K562 (cell line): ENCODE measurements around the gene VGF. TPM values are rescaled to one million over a fixed set of nuclear protein-coding genes. Genes with fewer than 3 reads are reported as not detected.

Experiments
- CC2D1A ChIP-seq: fragments of 450-650 bp; IDR thresholded peaks from 2 replicates; pipeline ENCODE4 v1.6.1; 2017; ENCODE audit warnings: mild to moderate bottlenecking
- ELF1 ChIP-seq: fragments of 200-800 bp; sonication (Bioruptor generic); IDR thresholded peaks from 2 replicates; pipeline ENCODE4 v1.6.1; 2016; ENCODE audit warnings: missing genetic modification characterization, missing compliant biosample characterization
- HOXB6 ChIP-seq: fragments of 250-450 bp; sonication (Bioruptor Pico); IDR thresholded peaks from 2 replicates; pipeline ENCODE4 v1.5.1; 2022; ENCODE audit warnings: mild to moderate bottlenecking, borderline replicate concordance
- MCM5 ChIP-seq: fragments of 450-650 bp; IDR thresholded peaks from 2 replicates; pipeline ENCODE4 v1.6.1; 2016; ENCODE audit warnings: low read depth
- MEF2D ChIP-seq: conservative IDR thresholded peaks from 2 replicates; pipeline ENCODE4 v1.6.1; 2016; ENCODE audit warnings: low read depth, missing genetic modification characterization, missing compliant biosample characterization
- PHF21A ChIP-seq: fragments of 450-650 bp; IDR thresholded peaks from 2 replicates; pipeline ENCODE4 v1.6.1; 2017; ENCODE audit warnings: low read depth, borderline replicate concordance
- POLR3A ChIP-seq: IDR thresholded peaks from 2 replicates; pipeline ENCODE4 v1.6.1; 2011; ENCODE audit warnings: borderline replicate concordance, mild to moderate bottlenecking, moderate library complexity; ENCODE audit not compliant: insufficient read length, insufficient read depth; ENCODE audit errors: extremely low read depth
- RUNX1 ChIP-seq: sonication (generic); IDR thresholded peaks from 2 replicates; pipeline ENCODE4 v1.6.1; 2016; ENCODE audit warnings: antibody characterized with exemption, low read depth
- SMAD3 ChIP-seq: fragments of 450-650 bp; formaldehyde crosslinking; conservative IDR thresholded peaks from 2 replicates; pipeline ENCODE4 v1.4.0; 2020; ENCODE audit warnings: mild to moderate bottlenecking
- SP1 ChIP-seq: sonication (generic); formaldehyde crosslinking; IDR thresholded peaks from 2 replicates; pipeline ENCODE4 v1.8.1; 2022; ENCODE audit warnings: mild to moderate bottlenecking, missing genetic modification reagents
- USF2 ChIP-seq: sonication (generic); formaldehyde crosslinking; IDR thresholded peaks from 2 replicates; pipeline ENCODE4 v1.5.0; 2020; ENCODE audit warnings: missing genetic modification reagents
- ZC3H8 ChIP-seq: fragments of 450-650 bp; IDR thresholded peaks from 2 replicates; pipeline ENCODE4 v1.6.1; 2017
- ZNF146 ChIP-seq: IDR thresholded peaks from one replicate; pipeline ENCODE4 v1.6.1; 2018; ENCODE audit warnings: missing compliant biosample characterization; ENCODE audit not compliant: unreplicated experiment
- ZNF174 ChIP-seq: fragments of 250-450 bp; sonication (Bioruptor Pico); IDR thresholded peaks from 2 replicates; pipeline ENCODE4 v1.4.0; 2020; ENCODE audit warnings: mild to moderate bottlenecking
- ZNF175 ChIP-seq: fragments of 200-800 bp; sonication (Bioruptor generic); IDR thresholded peaks from 2 replicates; pipeline ENCODE4 v1.6.1; 2016; ENCODE audit warnings: low read depth, mild to moderate bottlenecking, missing genetic modification characterization, missing compliant biosample characterization
- ZNF395 ChIP-seq: fragments of 200-800 bp; sonication (Bioruptor generic); IDR thresholded peaks from 2 replicates; pipeline ENCODE4 v1.6.1; 2017; ENCODE audit warnings: missing genetic modification characterization, missing compliant biosample characterization
- ZNF592 ChIP-seq: fragments of 450-650 bp; IDR thresholded peaks from 2 replicates; pipeline ENCODE4 v1.6.1; 2017; ENCODE audit warnings: antibody characterized with exemption, mild to moderate bottlenecking
- polyA plus RNA-seq, 8 experiments: library from polyadenylated mRNA; depleted of rRNA in 4 of 8; stranded (reverse) in 5 of 8; unstranded in 3 of 8; fragments of >200 nt; fragmentation: Nextera tagmentation in 2 of 8; fragmentation: Illumina TruSeq in 1 of 8; extraction: Ambion mirVana in 2 of 8; extraction: Trizol in 1 of 8; gene quantifications; 2 replicates each; pipeline versions ENCODE4 v1.2.1 to v1.2.3, GENCODE V29; 2011 to 2014; ENCODE audit warnings: inconsistent platforms in 1 of 8, missing spikeins in 1 of 8
- total RNA-seq, 7 experiments: library from RNA; depleted of rRNA in 6 of 7; stranded (reverse); fragments of >200 nt in 6 of 7; fragmentation: Illumina TruSeq in 2 of 7; extraction: Trizol in 2 of 7; gene quantifications; 2 replicates each; pipeline versions ENCODE4 v1.2.1 to v1.2.3, GENCODE V29; 2011 to 2021; ENCODE audit warnings: low replicate concordance in 1 of 7
- TF ChIP-seq, protein P1 (sequence below): sonication (generic); formaldehyde crosslinking; IDR thresholded peaks from 2 replicates; pipeline ENCODE4 v1.8.0; 2023; ENCODE audit warnings: mild to moderate bottlenecking, missing genetic modification reagents
- TF ChIP-seq, protein P2 (sequence below): fragments of 250-450 bp; sonication (Bioruptor Pico); IDR thresholded peaks from 2 replicates; pipeline ENCODE4 v1.8.0; 2021; ENCODE audit warnings: mild to moderate bottlenecking, moderate library complexity

VGF gene
- total and polyA plus RNA-seq, 9 of the 15 experiments (the other 6 are each of a cell fraction or from before 2014, with no cell fraction given), result 0.03 to 5.7 (median 0.34) TPM

DNA sequence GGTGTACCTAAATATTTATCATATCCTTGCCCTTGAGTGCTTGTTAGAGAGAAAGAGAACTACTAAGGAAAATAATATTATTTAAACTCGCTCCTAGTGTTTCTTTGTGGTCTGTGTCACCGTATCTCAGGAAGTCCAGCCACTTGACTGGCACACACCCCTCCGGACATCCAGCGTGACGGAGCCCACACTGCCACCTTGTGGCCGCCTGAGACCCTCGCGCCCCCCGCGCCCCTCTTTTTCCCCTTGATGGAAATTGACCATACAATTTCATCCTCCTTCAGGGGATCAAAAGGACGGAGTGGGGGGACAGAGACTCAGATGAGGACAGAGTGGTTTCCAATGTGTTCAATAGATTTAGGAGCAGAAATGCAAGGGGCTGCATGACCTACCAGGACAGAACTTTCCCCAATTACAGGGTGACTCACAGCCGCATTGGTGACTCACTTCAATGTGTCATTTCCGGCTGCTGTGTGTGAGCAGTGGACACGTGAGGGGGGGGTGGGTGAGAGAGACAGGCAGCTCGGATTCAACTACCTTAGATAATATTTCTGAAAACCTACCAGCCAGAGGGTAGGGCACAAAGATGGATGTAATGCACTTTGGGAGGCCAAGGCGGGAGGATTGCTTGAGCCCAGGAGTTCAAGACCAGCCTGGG, 27.0 kb downstream of the VGF start (continued):
- TF ChIP-seq ZNF395 (peak; percentile 3; the same call in 1 of the 2 replicates), ELF1 (tag) (peak; percentile 60; the same call in 1 of the 2 replicates), USF2 (CRISPR knock-in tag) (peak; percentile 87), ZNF146 (CRISPR knock-in tag) (no peak), SMAD3 (CRISPR knock-in tag) (no peak), MEF2D (peak; percentile 59; the same call in 1 of the 2 replicates), ZNF175 (CRISPR knock-in tag) (peak; percentile 79), PHF21A (no peak), POLR3A (no peak), ZNF592 (peak; percentile 92), RUNX1 (no peak), SP1 (CRISPR knock-in tag) (peak; percentile 62; the same call in 1 of the 2 replicates), HOXB6 (CRISPR knock-in tag) (no peak), CC2D1A (peak; percentile 81), ZC3H8 (0 out of 2 replicates have a peak, but pooled peaks have one; percentile 37), ZNF174 (CRISPR knock-in tag) (no peak), MCM5 (no peak)
- TF ChIP-seq, protein P1, sequence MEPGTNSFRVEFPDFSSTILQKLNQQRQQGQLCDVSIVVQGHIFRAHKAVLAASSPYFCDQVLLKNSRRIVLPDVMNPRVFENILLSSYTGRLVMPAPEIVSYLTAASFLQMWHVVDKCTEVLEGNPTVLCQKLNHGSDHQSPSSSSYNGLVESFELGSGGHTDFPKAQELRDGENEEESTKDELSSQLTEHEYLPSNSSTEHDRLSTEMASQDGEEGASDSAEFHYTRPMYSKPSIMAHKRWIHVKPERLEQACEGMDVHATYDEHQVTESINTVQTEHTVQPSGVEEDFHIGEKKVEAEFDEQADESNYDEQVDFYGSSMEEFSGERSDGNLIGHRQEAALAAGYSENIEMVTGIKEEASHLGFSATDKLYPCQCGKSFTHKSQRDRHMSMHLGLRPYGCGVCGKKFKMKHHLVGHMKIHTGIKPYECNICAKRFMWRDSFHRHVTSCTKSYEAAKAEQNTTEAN (CRISPR knock-in tag), result no peak
- TF ChIP-seq, protein P2, sequence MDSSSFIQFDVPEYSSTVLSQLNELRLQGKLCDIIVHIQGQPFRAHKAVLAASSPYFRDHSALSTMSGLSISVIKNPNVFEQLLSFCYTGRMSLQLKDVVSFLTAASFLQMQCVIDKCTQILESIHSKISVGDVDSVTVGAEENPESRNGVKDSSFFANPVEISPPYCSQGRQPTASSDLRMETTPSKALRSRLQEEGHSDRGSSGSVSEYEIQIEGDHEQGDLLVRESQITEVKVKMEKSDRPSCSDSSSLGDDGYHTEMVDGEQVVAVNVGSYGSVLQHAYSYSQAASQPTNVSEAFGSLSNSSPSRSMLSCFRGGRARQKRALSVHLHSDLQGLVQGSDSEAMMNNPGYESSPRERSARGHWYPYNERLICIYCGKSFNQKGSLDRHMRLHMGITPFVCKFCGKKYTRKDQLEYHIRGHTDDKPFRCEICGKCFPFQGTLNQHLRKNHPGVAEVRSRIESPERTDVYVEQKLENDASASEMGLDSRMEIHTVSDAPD, result no peak
